H1 (cell line): ENCODE measurements around the gene TSPEAR.

Experiments
- BRCA1 ChIP-seq: IDR thresholded peaks from 2 replicates; pipeline ENCODE4 v1.6.1; 2012; ENCODE audit warnings: low read depth, low read length, improper control_type of control experiment
- CHD2 ChIP-seq: IDR thresholded peaks from 2 replicates; pipeline ENCODE4 v1.6.1; 2012; ENCODE audit warnings: low read length, improper control_type of control experiment
- CTCF ChIP-seq, 3 experiments: IDR thresholded peaks; 1 replicate in 2 of 3; 2 replicates in 1 of 3; pipeline versions ENCODE4 v1.5.1 to v1.6.1; 2011; ENCODE audit warnings: low read length in 3 of 3, mild to moderate bottlenecking in 3 of 3, inconsistent platforms in 2 of 3, low read depth in 1 of 3, moderate library complexity in 1 of 3; ENCODE audit not compliant: insufficient read depth in 1 of 3; ENCODE audit errors: control extremely low read depth in 1 of 3
- JUND ChIP-seq: IDR thresholded peaks from 2 replicates; pipeline ENCODE4 v1.6.1; 2011; ENCODE audit warnings: mild to moderate bottlenecking, improper control_type of control experiment, low read length
- MAFK ChIP-seq: IDR thresholded peaks from 2 replicates; pipeline ENCODE4 v1.6.1; 2012; ENCODE audit warnings: low read depth, mild to moderate bottlenecking, improper control_type of control experiment, low read length
- NANOG ChIP-seq: IDR thresholded peaks from 2 replicates; pipeline ENCODE4 v1.6.1; 2011; ENCODE audit warnings: low read length, low read depth, mild to moderate bottlenecking, inconsistent platforms; ENCODE audit not compliant: insufficient read depth, poor library complexity, severe bottlenecking
- POLR2AphosphoS5 ChIP-seq: IDR thresholded peaks from 2 replicates; pipeline ENCODE4 v1.6.1; 2011; ENCODE audit warnings: low read depth, low read length
- SP2 ChIP-seq: IDR thresholded peaks from 2 replicates; pipeline ENCODE4 v1.6.1; 2012; ENCODE audit warnings: mild to moderate bottlenecking, low read length, inconsistent platforms
- ZNF274 ChIP-seq: IDR thresholded peaks from 2 replicates; pipeline ENCODE4 v1.7.0; 2012; ENCODE audit warnings: low read length, borderline replicate concordance; ENCODE audit errors: extremely low read depth

GRCh38 chr21:44596068-44596725 lies 115.2 kb downstream of the TSPEAR start:
- no peak for TF ChIP-seq MAFK
- TF ChIP-seq CTCF (IDR thresholded peaks at IDR 0.05; ENCODE audit: control extremely low read depth in 1 of 3, insufficient read depth in 1 of 3, low read depth in 1 of 3, low read length in 3 of 3), result no peak
- no peak for TF ChIP-seq CHD2
- no peak for TF ChIP-seq NANOG
- TF ChIP-seq BRCA1, result no peak
- no peak for TF ChIP-seq SP2
- TF ChIP-seq JUND, result no peak
- no peak for TF ChIP-seq ZNF274
- TF ChIP-seq POLR2AphosphoS5, result no peak
